SK-N-SH (cell line): ENCODE results near the gene TNFAIP2. TPM values are rescaled to one million over a fixed set of nuclear protein-coding genes. Genes with fewer than 3 reads are reported as not detected.

ENCODE experiments used
- CHD2 ChIP-seq: fragments of 150-350 bp; IDR thresholded peaks from 2 replicates; pipeline ENCODE4 v1.6.1; 2018; ENCODE audit warnings: low read length; ENCODE audit not compliant: partially characterized antibody
- CTCF ChIP-seq: fragments of 200-600 bp; sonication (generic); IDR thresholded peaks from 2 replicates; pipeline ENCODE4 v1.6.1; 2017; ENCODE audit warnings: antibody characterized with exemption, mild to moderate bottlenecking, moderate library complexity
- EP300 ChIP-seq, 2 experiments: IDR thresholded peaks; 2 replicates each; pipeline versions ENCODE4 v1.4.0 to v1.6.1; 2012; ENCODE audit warnings: borderline replicate concordance in 1 of 2, low read depth in 1 of 2, low read length in 1 of 2
- EZH2phosphoT487 ChIP-seq: fragments of 200-600 bp; sonication (generic); IDR thresholded peaks from 2 replicates; pipeline ENCODE4 v1.6.1; 2017; ENCODE audit warnings: low read depth, mixed run types, mild to moderate bottlenecking, antibody characterized with exemption, moderate library complexity, borderline replicate concordance
- GATA2 ChIP-seq: sonication (generic); formaldehyde crosslinking; IDR thresholded peaks from 2 replicates; pipeline ENCODE4 v1.5.0; 2020; ENCODE audit warnings: mild to moderate bottlenecking, missing genetic modification reagents
- IRF3 ChIP-seq: fragments of 150-350 bp; IDR thresholded peaks from 2 replicates; pipeline ENCODE4 v1.6.1; 2016; ENCODE audit warnings: mild to moderate bottlenecking, low read depth, low read length
- MAX ChIP-seq: IDR thresholded peaks from 2 replicates; pipeline ENCODE4 v1.4.0; 2012; ENCODE audit warnings: low read depth
- MEF2A ChIP-seq: IDR thresholded peaks from 2 replicates; pipeline ENCODE4 v1.4.0; 2012; ENCODE audit warnings: low read depth, borderline replicate concordance
- MXI1 ChIP-seq: IDR thresholded peaks from 2 replicates; pipeline ENCODE4 v1.6.1; 2012; ENCODE audit warnings: mild to moderate bottlenecking, low read depth, low read length, improper control_type of control experiment
- NFIC ChIP-seq: IDR thresholded peaks from 2 replicates; pipeline ENCODE4 v1.4.0; 2012; ENCODE audit warnings: borderline replicate concordance
- RAD21 ChIP-seq: IDR thresholded peaks from 2 replicates; pipeline ENCODE4 v1.6.1; 2012; ENCODE audit warnings: mild to moderate bottlenecking, low read length
- RCOR1 ChIP-seq: fragments of 150-350 bp; IDR thresholded peaks from 2 replicates; pipeline ENCODE4 v1.6.1; 2017; ENCODE audit warnings: antibody characterized with exemption, low read length
- RFX5 ChIP-seq: IDR thresholded peaks from 2 replicates; pipeline ENCODE4 v1.6.1; 2012; ENCODE audit warnings: mild to moderate bottlenecking, improper control_type of control experiment, low read length
- RXRA ChIP-seq: IDR thresholded peaks from 2 replicates; pipeline ENCODE4 v1.4.0; 2012; ENCODE audit warnings: low read depth, mild to moderate bottlenecking, borderline replicate concordance
- SIN3A ChIP-seq: IDR thresholded peaks from 2 replicates; pipeline ENCODE4 v1.6.1; 2012; ENCODE audit warnings: low read depth, mild to moderate bottlenecking, low read length, moderate library complexity, borderline replicate concordance
- TAF1 ChIP-seq: IDR thresholded peaks from 2 replicates; pipeline ENCODE4 v1.6.1; 2012; ENCODE audit warnings: low read depth, mild to moderate bottlenecking, low read length, moderate library complexity, borderline replicate concordance
- TCF12 ChIP-seq: IDR thresholded peaks from 2 replicates; pipeline ENCODE4 v1.4.0; 2012
- USF1 ChIP-seq: IDR thresholded peaks from 2 replicates; pipeline ENCODE4 v1.4.0; 2012; ENCODE audit warnings: low read depth, borderline replicate concordance
- ZBTB33 ChIP-seq: IDR thresholded peaks from 2 replicates; pipeline ENCODE4 v1.4.0; 2012; ENCODE audit warnings: low read depth, borderline replicate concordance
- polyA plus RNA-seq, 3 experiments: library from polyadenylated mRNA; depleted of rRNA; stranded (reverse); fragments of >200 nt; gene quantifications; 2 replicates each; pipeline ENCODE4 v1.2.3, GENCODE V29; 2012

The TNFAIP2 gene
- polyA plus RNA-seq, 1 of the 3 experiments (the other 2 are of a cell fraction), result 16.0 TPM

GRCh38 chr14:103109535-103110441, 13.5 kb upstream of the TNFAIP2 start (continued):
- TF ChIP-seq USF1, result peak; percentile 7; the same call in 1 of the 2 replicates
- TF ChIP-seq RAD21, result no peak
- TF ChIP-seq RXRA, result peak; percentile 89; the same call in 1 of the 2 replicates
- TF ChIP-seq MEF2A, result no peak
- TF ChIP-seq SIN3A, result 0 out of 2 replicates have a peak, but pooled peaks have one; percentile 25
- no peak for TF ChIP-seq RCOR1
- TF ChIP-seq ZBTB33, result no peak
- peak; percentile 27; the same call in 1 of the 2 replicates for TF ChIP-seq TAF1
- TF ChIP-seq MXI1, result no peak
- TF ChIP-seq TCF12, result peak; percentile 82
- TF ChIP-seq CHD2, result no peak
- TF ChIP-seq MAX, result peak; percentile 48
- no peak for TF ChIP-seq GATA2 (CRISPR knock-in tag)
- peak; percentile 79 for TF ChIP-seq NFIC
- no peak for TF ChIP-seq IRF3
- no peak for TF ChIP-seq EZH2phosphoT487
- peak in 1 of 2 experiments; percentile 65; a peak in 1 of 4 replicates for TF ChIP-seq EP300 (IDR thresholded peaks at IDR 0.05; ENCODE audit: borderline replicate concordance in 1 of 2, low read depth in 1 of 2, low read length in 1 of 2)
- TF ChIP-seq CTCF, result no peak
- TF ChIP-seq RFX5, result no peak
- TF ChIP-seq, all 33 proteins: peak for 14
